ENCODE results near the gene BACH1. TPM values are rescaled to one million over a fixed set of nuclear protein-coding genes. Genes with fewer than 3 reads are reported as not detected.

BACH1 gene
- total RNA-seq, 1 experiment from 2014 or later, result 17.8 TPM

DNA sequence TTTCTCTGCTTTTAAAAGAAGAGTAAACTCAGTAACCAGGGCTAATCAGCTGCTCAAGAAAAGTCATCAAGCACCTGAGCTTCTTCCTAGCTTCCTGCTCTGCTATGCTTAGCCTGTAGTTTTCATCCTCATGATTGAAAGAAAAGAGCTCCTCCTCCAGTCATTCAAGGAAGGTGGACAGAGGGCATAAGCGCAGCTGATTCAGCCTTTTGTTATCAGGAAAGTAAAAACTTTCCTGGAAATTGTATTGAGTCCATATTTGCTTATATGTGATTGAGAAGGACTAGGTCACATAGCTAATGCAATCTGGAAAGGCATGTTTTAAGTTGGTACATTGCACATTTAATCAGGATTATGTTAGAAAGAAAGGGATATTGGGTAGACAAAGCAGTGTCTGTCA is 8.5 kb upstream of the BACH1 start:
- no peak for DNase-seq (ENCODE audit: low spot score)

DNA sequence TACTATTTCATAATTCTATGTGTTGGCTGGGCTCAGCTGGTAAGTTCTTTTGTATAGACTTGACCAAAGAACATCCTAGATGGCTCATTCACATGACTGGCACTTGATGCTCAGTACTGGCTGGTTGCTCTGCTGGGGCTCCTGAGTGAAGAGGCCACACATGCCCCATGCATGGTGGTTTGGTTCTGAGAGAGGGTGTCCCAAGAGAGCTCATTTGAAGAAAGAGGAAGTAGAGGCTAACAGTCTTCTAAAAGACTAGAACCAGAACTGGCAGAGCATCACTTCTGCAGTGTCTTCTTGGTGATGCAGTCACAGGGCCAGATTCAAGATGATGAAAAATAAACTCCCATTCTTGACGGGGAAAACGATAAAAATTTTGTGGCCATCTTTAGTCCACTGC is 5.2 kb upstream of the BACH1 start:
- no peak for DNase-seq (ENCODE audit: low spot score)

DNA sequence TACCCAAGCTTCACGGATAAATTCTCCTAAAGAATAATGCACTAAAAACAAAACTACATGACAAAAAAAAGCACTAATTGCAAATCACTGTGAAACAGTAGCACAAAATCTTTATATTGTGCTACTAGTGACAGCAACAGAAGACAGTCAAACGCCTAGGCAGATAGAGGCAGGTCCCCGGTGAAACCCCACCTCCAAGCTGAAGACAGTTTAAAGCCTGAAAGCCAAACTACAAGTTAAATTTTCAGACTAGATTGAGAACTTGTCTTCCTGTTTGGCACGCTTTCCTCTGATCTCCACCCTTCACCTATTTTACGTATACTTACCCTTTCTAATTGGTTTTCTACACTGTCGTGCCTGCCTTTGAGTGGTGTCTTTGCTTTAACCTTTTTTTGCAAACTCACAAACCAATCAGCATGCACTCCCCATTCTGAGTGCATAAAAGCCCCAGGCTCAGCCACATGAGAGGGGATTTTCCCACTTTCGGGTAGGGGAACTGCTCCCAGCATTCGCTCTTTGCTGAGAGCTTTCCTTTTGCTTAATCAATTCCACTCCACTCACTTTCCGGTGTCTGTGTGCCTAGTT is 3.6 kb upstream of the BACH1 start:
- DNase-seq (ENCODE audit: low spot score), result no peak

DNA sequence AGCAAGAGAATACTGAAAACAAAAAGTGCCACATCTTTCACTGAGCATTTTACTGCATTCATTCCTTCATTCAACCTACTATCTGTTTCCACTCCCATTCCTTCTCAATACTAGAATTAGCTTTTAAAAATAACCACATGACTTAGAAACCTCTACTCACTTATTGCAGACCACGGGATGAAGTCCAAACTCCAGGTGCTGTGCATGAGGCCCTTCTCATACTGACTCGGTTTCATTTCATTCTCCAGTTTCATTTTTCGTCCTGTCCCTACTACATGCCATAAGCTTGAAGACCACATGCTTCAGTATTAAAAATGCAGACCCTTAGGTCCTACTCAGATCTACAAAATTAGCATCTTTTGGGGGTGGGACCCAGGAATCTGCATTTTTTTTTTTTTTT is 2.3 kb upstream of the BACH1 start:
- DNase-seq (ENCODE audit: low spot score), result no peak

DNA sequence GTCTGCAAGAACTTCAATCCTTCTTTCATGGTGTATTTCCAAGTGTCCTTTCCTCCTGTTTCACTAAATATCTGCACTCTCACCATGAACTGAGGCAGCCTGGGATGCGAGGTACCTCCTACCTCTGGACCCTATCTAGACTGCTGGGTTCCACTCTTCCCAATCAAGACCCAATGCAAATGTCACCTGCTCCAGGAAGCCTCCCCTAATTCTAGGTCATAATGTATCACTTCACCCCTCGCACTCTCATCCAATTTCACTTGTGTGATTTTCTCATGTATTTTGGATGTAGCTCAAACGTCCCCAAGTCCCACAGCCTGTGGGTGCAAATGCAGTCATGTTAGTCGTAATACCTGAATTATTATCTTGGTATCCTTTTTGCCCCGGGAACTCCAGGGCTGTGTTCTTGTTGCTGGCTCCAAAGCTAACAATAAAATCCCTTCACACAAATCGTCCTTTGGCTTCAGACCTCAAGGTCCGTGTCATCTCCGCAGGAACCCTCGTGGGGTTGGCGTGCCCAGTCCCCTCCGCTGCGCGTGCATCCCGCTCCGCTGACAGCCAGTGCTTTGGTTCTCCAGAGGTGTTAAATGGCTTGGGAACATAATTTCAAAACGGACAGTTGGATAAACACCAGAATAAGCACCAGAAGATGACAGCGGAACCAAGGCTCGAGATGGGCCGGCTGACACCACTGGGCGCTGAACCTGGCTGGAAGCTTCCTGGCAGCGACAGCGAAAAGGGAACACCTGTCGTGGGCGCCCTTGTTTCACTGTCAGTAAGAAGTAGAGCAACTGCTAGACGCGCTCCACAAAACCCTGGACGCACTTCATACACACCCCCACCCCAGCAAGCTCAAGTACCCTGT is 1.0 kb upstream of the BACH1 start:
- DNase-seq (ENCODE audit: low spot score), result peak; percentile 10

DNA sequence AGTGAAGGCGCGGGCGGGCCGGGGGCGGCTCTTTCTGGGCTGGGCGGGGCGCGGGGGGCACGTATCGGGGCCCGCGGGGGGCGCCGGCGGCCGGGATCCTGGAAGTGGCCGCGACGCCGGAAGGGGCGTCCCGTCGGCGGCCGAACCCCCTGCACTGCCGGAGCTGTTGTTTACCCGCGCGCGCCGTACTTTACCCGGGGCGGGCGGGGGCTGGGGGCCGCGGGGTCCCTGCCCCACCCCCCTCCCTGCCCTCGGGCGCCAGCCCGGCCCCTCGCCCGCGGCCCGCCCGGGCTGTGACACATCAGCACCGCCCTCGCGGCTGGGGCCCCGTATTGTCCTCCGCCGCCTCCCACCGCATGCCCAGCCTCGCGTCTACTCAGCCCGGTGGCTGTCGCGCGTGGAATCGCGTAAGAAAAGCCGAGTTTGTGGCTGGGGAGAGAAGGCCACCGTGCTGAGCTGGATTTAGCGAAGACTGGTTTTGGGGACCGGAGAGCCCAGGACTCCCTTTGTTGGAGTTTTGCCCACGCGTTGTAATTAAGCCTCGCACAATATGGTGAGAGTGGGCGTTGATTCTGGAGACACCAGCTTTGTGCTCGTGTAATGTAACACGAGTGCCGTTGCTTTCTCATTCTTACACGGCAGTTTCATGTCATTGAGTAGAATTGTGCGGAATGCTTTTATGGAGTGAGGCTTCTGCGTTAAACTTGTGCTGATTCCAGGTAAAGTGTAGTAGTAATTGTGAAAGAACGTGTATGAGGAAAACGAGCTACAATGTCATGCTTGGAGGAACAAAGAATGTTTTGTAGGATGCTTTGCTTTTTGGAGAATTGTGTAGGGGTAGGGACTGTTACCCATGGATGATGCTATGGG is 559 bp downstream of the BACH1 start:
- peak; percentile 49 for DNase-seq (ENCODE audit: low spot score)

DNA sequence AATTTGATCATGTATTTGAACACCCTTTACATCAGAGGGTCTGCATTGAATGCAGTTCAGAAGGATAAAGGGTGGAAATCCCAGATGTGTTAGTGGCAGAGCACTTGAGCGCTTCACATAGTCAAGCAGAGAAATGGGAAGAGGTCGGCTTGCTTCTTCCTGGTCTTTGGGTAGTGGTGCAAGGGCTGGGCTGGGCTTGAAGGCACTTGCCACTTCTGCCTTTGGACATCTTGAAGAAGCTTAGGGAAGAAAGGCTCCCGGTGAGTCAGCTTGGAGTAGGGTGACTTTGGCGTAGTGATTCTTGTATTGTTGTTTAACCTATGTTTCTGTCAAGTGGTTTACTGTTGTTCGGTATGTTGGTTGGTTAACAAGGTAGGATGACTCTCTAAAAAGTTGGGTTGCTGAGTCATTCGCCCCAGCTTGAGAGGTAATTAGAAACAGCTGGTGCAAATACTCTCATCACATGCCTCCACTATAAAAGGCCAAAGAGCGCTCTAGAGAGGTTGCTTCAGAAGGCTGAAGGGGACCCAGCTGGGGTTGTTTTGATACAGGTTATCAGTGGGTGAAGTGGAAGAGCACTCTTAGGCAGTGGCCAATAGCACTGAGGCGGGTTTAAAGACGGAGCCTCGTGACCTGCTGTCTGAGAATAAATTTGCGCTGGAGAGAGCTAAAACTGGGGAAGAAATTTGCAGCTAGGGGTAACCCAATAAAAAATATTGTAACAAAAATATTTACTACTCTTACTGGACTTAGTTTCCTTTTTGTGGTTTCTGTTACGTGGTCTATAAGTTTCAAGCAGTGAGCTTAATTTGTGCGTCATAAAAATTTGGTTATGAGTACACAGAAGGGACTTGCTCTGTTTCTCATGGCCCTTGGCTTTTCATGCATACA is 1.4 kb downstream of the BACH1 start:
- DNase-seq (ENCODE audit: low spot score), result peak; percentile 68

DNA sequence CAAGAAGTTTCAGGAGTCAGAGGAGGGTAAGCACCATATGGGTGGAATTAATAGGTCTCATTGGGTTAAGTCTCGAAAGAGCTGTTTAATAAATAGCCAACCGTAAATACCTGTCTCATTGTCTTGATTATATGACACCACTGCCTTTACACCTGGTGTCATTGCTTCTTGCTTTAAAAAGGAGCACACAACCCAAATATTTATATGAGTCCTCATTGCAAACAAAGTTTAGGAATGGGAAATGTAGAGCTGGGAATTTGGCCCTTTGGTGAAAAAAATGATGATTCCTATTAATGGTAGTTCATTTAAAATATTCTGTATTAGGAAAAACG is 2.1 kb downstream of the BACH1 start:
- DNase-seq (ENCODE audit: low spot score), result no peak

DNA sequence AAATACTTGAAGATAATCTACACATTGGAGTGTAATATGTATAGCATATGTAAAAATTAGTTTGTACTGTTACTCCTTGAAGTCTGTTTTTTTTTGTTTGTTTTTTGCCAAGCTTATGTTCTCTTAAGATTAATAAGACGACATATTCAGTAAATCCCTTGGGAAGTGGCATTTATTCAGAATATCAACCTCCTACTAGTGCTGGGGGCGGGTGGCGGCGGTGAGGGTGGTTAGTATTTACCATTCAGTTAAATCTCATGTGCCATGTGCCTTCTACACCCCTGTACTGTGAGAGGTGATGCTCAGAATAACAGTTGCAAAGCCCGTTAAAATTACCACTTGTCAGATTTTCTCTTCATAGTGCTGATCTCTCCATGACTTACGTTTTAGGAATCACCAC is 3.0 kb downstream of the BACH1 start:
- no peak for DNase-seq (ENCODE audit: low spot score)

DNA sequence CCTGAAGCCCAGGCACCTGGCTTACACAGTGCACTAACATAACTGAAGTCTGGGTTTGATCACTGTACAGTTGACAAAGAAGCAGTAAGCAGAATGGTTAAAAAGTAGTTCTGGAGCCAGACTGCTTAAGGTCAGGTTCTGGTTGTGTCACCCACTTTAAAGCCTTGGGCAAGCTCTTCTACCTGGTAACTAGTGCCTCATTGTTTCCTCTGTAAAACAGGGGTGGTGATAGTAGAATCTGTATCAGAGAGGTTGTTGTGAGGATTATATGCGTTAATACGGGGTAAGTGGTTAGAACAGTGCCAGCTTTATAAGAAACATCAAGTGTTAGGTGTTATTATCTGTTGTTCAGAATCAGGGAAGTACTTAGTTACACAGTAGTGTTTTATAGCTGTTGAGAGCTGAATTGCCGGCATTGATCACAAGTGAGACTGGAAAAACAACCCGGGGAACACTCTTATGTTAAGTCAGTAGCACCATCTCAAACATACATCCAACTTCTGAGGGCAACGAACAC is 3.7 kb downstream of the BACH1 start:
- DNase-seq (ENCODE audit: low spot score), result peak; percentile 65

DNA sequence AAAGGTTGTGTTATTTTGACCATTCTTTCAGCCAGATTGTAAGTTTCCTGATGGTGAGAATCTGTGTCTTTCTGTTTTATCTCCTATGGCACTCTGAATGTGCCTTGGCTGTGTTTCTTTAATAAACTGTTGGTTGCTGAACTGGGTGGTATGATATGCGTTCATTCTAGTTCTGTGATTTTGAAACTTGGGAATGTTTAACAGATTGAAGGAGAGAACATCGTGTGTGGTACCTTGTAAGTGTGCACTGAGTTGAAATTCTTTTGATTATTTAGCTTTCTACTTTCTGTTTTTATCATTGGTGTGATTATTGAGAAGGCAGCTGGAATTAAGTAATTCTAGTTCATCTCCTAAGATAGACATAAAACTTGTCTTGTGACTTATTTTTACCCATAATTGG is 4.6 kb downstream of the BACH1 start:
- DNase-seq (ENCODE audit: low spot score), result no peak

DNA sequence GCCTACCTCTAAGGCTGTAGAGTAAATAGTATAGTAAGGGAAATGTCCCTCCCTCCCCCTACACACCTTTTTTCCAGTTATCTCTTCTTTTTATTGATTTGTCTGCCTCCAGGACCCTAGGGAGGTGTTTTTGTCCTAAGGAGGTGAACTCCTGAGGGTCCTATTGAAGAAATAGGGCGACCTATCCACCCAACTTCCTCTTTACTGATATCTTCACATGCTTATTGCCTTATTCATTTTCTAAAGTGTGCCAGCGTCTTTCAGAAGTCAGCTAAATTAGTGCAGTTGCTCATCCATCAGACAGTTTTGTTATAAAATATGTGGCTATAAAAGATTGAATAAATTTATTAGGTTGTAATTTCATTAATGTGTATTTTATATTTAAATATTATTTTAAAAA is 5.9 kb downstream of the BACH1 start:
- no peak for DNase-seq (ENCODE audit: low spot score)

DNA sequence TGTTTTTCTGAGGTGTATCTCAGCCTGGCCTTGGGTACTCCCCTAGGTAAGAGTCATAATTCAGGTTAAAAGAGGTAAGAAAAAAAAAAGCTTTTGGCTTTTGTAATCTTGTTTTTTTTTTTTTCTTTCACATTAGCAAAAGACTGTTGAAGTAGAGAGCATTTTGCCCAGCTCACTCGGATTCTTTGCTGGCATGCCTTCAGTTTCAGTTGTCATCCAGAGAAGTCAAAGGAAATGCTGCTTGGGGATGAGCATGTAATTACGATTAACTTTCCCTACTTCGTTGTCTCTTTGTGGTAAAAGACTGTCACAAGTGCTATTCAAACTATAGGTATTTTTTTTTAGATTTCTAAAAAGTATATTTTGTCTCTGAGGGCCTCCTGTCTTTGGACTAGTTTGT is 6.3 kb downstream of the BACH1 start:
- DNase-seq (ENCODE audit: low spot score), result no peak

DNA sequence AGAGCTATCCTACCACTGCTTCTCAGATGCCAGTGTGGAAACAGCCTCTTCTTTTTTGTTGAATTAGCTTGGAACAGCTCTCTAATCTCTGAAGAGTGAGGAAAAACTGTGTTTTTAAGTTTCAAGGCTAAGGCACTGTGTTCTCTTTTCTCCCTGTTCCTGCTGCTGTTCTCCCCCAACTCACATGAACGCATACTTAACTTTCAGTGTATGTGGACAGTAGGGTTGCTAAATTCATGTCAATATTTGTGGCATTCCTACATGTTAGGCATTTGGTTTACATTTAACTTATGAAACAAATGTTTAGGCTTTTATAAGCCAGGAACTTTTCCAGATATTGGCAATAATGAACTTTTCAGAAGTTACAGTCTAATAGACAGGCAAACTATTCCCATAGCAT is 6.8 kb downstream of the BACH1 start:
- DNase-seq (ENCODE audit: low spot score), result no peak

DNA sequence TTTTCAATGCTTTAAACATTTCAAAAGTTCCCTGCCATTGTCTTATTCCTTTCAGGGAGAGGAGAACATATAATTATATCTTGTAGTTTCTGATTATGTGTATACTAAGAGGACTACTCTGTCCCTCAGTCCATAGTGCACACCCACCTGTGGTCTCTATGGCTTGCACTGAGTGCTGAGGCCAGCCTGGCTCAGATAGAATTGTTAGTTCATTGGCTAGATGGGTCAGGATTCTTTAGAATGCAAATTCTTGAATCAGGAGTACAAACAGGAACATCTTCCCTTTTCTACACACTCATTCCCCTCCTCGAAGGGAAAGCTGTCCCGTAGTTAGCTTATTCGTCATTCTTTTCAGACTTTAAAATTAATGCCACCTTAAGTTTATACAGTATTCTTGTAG is 8.2 kb downstream of the BACH1 start:
- no peak for DNase-seq (ENCODE audit: low spot score)

DNA sequence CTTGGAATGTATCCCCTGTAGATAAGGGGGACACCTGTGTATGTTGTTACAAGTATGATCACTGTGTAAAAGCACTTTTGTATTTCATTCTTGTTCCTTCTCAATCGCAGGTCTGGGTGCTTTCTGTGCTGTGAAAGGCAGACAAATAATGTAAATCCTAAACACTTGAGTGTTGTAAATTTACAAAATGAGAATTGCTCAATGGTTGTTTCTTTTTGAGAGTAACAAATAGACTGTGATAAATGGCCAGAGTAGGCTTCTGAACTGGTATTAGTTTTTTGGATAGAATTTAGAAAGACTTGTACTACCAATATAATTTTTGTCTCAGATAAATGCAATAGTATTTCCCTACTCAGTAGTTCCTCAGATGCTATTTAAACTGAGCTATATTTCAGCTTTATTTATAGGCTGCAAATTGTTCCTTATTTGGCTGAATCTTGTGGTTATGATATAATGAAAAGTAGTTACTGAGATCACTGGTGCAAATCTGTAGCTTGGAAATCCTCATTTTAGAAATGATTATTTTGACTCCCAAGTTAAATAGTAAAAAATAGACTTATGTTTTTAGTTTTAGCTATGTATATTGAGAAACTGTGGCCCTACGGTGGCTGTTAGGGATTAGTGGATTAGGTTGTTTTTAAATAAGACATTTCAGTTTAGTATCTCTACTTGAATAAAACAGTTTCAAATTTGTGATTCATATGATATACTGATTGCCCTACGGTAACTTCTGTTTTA is 9.2 kb downstream of the BACH1 start:
- no peak for DNase-seq (ENCODE audit: low spot score)

DNA sequence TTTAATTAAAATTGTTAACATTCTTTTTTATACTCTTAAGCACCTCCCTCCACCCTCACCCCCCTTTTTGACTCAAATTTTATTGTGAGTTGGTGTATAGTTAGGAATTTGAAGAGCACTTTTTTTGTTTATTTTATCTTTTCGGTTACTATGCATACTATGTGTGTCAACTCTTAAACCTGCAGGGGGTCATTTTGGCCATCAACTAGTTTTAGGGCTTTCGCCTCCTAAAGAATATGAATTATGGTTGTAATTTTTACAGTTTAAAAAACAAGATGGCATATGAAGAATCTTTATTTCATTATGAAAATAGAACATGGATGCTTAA is 9.7 kb downstream of the BACH1 start:
- DNase-seq (ENCODE audit: low spot score), result no peak

DNA sequence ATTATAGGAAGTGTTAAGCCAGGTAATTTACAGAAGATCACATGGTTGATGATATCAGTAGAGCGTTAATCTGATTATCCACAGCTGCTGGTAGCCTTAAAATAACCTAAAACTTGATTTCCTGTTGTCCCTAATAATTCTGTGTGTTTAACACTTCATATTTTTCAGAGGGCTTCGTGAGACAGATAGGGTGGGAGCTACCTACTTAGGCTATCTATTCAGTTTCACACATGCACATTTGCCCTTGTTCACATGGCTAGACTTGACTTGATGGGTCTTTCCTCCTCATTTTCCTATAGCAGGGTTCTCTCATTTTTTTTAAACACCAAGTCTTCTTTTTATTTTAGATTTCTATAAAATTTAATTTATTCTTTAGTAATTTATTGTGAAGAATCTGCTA is 11.0 kb downstream of the BACH1 start:
- no peak for DNase-seq (ENCODE audit: low spot score)

DNA sequence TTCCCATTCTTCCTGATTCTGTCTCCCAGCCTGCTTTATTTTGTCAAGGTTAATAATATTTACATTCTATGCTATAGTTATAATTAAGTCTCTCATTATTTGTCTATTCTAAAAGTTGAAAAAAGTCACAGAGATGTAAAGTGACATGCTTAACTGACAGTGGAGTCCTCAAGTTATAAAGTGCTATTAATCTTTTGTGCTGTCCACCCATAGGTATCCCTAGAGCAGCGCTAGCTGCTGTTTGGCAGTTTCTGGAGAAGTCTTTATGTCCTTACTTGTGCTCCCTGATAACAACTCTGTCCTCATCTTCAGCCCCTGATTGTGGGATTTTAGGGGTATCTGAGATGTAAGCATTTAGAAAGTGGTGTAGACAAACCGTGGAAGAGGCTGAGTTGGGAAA is 13.1 kb downstream of the BACH1 start:
- no peak for DNase-seq (ENCODE audit: low spot score)

DNA sequence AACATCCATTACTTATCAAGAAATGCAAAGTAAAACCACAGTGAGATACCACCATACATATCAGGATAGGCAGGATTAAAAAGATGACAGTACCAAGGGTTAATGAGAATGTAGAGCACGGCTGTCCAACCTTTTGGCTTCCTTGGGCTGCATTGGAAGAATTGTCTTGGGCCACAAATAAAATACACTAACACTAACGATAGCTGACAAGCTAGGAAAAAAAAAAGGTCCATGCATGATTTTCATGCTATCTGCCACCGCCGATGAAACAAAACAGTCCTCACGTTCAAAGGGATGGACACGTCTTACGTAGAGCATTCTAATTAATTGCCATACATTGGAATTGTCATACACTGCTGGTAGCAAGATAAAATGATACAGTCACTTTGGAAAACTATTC is 14.3 kb downstream of the BACH1 start:
- no peak for DNase-seq (ENCODE audit: low spot score)

Measured in HT-29 (cell line).